Hepatic stellate cell (primary cell): ENCODE measurements around the gene SCNM1.
"Not testable (repeated sequence)": the region's sequence is repeated elsewhere in the genome, so short reads cannot be mapped to it uniquely, and the experiment has no call there.

Experiments
- DNase-seq: peaks from one replicate; pipeline ENCODE4 v3.0.0; 2011; ENCODE audit warnings: low spot score

Gene SCNM1

GRCh38 chr1:151193304-151193703, 27.4 kb downstream of the SCNM1 start:
- no peak for DNase-seq

- no peak for DNase-seq
These were observed 27.9 kb downstream of the SCNM1 start for GRCh38 chr1:151193856-151194255.

GRCh38 chr1:151194894-151195594, 29.1 kb downstream of the SCNM1 start:
- DNase-seq, result peak; percentile 80

GRCh38 chr1:151196292-151196800, 30.4 kb downstream of the SCNM1 start:
- peak; percentile 64 for DNase-seq

- DNase-seq, result no peak
These were observed 31.9 kb downstream of the SCNM1 start for GRCh38 chr1:151197863-151198253.

- DNase-seq, result peak; percentile 100
These were observed 32.5 kb downstream of the SCNM1 start, which contains the start of gene PIP5K1A for GRCh38 chr1:151198254-151199127. Gene PIP5K1A (plus strand): TSS chr1:151198552. CDS start chr1:151198997, 445 bp downstream.

GRCh38 chr1:151199873-151200581, 34.1 kb downstream of the SCNM1 start:
- peak; percentile 69 for DNase-seq

GRCh38 chr1:151205381-151205965, 39.5 kb downstream of the SCNM1 start:
- not testable (repeated sequence) for DNase-seq

- DNase-seq, result no peak
These were observed 44.9 kb downstream of the SCNM1 start for GRCh38 chr1:151210830-151211229.

GRCh38 chr1:151211972-151212705, 46.2 kb downstream of the SCNM1 start:
- DNase-seq, result no peak

- DNase-seq, result no peak
These were observed 47.6 kb downstream of the SCNM1 start for GRCh38 chr1:151213560-151213959.
